PC-9 (cell line): Measurements from ENCODE around the gene RUNX1.

Experiments
- CTCF ChIP-seq: fragments of 200-600 bp; sonication (generic); conservative IDR thresholded peaks from 2 replicates; pipeline ENCODE4 v1.6.1; 2017; ENCODE audit warnings: mixed run types, antibody characterized with exemption, mild to moderate bottlenecking, moderate library complexity
- EZH2 ChIP-seq: fragments of 200-600 bp; sonication (generic); IDR thresholded peaks from 2 replicates; pipeline ENCODE4 v1.8.0; 2017; ENCODE audit warnings: antibody characterized with exemption, low read depth

GRCh38 chr21:34812504-34813265 is 236.4 kb downstream of the RUNX1 start:
- TF ChIP-seq CTCF (no peak), EZH2 (no peak)
